ENCODE data around the gene TUSC1.
"Not testable (repeated sequence)": the region's sequence is repeated elsewhere in the genome, so short reads cannot be mapped to it uniquely, and the experiment has no call there.

Gene TUSC1

DNA sequence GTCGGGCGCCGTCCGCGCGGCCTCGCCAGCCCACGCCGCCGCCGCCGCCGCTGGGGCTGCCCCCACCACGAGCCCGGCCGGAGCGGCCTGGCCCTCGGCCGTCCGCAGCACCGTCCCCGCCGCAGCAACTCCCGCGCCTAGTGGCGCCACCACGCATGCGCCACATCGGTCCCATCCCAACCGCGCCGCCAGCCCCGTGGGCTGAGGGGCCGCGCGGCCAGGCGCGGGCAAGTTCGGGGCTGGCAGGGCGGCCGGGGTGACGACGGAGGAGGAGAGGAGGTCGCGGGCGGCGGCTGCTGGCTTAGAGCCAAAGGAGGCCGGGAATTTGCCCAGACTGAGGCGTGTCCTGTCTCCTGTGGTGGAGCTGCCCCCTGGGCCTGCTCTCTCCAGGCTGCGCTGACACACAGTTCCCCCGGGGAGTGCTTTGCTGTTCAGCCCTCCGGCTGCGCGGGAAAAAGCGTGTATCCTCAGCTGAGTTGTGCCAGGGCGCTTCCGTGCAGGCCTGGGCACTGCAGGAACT lies at the start of gene TUSC1:
Gene TUSC1 (minus strand): TSS at position 298 of the 520 bp plus-strand sequence. CDS start 132 bp downstream, at position 166.
- peak; percentile 88 for DNase-seq

DNA sequence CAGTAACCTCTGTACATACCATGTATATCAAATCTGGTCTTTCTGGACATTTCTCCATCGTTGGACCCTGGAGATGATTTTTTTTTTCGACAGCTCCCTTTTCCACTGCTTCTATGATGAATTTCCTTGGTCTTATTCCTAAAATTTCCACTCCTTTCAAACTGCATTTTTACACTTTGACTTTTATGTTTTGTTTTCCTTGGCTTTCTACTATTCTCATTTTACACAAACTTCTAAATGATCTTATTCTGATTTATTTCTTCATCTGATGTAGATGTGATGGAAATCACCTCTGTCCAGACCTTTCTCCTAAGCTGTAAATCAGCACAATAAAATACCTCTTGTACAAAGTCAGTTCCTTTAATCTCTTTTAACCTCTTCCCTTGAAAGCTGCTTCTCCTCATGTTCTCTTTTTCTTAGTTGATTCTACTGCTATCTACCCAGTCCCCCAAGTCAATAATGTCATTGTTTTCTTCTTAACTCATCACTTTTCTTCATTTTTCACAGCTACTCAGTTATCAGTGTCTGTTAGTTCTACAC lies 48.7 kb upstream of the TUSC1 start:
- no peak for DNase-seq

DNA sequence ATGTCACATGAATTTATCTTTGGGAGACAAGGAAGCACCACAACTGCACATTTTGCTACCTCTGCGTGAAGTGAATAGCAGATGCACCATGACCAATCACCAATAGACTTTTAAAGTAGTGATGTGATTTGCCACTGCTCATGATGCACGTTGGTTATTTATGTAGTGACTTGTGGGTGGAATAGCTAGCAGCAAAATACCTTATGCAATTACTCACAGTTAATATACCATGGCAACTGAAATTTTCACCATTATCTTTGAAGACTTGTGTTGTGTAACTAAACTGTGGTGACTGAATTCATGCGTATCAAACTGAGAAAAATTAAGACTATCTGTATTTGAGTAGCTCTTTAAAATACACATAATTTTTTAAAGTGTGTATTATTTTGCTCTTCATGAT lies 46.2 kb upstream of the TUSC1 start:
- no peak for DNase-seq

DNA sequence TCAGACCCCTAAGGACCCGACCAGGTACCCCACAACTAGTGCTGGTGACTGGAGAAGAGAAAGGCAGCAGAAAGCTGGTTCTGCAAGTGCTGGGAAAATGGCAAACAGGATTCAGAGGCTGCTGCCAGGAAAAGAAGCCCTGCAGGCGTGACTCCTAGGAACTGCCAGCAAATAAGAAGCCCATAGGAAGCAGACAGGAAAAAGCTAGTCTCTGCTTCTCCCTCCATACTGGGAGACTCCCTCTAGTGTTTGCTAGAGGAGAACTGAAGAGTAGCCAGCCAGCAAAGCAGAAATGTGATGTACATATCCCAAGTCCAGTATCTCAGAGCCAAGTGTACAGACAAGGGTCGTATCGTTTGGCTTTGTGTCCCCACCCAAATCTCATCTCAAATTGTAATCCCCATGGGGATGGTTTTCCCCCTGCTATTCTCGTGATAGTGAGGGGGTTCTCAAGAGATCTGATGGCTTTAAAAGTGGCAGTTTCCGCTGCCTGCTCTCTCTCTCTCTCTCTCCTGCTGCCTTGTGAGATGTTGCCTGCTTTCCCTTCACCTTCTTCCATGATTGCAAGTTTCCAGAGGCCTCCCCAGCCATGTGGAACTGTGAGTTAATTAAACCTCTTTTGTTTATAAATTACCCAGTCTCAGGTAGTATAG lies 38.1 kb upstream of the TUSC1 start:
- peak; percentile 35 for DNase-seq

DNA sequence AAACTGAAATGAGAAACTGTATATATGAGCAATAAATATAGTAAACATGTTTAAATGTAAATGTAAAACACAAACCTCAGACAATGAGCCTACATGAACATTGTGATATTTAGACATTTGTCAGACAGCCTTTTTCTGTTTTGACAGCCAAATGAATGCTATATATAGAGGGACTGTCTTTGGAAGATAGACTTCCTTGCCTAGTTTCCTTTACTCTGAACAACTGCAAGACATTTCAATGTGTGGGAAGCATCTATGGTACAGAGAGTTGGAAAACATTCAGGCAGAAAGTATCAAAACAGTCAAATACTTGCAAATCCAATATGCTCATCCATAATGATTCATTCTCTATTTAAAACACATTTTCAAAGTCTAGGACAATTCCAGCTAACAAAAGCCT lies 31.7 kb upstream of the TUSC1 start:
- no peak for DNase-seq

DNA sequence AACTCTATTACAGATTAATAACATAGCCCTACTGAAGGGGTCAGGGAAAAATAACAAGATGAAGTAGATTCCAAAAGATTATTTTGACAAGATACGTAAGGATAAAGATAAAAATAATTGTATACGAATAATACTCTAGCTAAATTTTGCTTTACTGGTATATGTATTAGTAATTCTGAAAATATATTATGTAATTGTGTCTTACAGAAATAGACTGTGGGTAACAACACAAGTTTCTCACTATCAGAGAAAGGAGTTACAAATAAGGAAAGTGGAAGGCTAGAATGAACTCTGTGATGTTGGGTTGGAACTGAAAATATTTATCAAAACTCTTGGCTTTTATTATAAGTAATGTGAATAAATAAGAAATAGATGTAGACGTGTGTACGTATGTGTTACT lies 26.6 kb upstream of the TUSC1 start:
- DNase-seq = no peak

GRCh38 chr9:25703701-25704357 lies 25.6 kb upstream of the TUSC1 start:
- no peak for DNase-seq

DNA sequence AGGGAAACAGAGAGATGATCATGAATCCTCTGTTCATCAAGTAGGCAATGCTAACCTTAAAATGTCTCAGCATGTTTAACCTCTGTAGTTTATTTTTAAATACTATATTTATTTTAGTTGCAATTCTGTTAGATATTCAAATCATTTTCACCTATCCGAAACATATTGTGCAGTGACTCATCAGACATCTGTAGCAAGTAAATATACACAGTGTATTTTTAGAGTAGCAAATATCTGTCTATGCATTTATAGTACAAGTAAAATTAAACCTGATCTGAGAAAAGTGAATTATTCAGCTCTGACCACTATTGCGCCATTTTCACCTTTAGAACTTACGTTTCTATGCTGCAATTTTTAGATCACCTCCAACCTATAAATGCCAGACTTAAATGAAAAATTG lies 24.3 kb upstream of the TUSC1 start:
- DNase-seq = no peak

- DNase-seq = not testable (repeated sequence)
Measured at GRCh38 chr9:25700899-25701298, 22.7 kb upstream of the TUSC1 start.

- no peak for DNase-seq
Measured at GRCh38 chr9:25700430-25700829, 22.2 kb upstream of the TUSC1 start.

- no peak for DNase-seq
Measured at GRCh38 chr9:25691786-25692185, 13.5 kb upstream of the TUSC1 start.

DNA sequence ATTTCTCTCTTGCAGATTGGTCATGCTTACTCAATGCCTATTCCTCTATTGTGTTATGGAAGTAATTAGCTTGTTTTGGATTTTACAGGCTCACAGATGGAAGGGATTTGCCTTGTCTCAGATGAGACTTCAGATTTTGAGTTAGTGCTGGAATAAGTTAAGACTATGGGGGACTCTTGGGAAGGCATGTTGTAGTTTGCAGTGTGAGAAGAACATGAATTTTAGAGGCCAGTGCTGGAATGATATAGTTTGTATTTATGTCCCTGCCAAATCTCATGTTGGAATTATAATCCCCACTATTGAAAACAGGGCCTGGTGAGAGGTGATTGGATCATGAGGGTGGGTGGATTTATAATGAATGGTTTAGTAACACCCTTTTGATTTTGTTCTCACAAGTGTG lies 6.1 kb upstream of the TUSC1 start:
- no peak for DNase-seq

- no peak for DNase-seq
Measured at GRCh38 chr9:25681266-25681665, 3.0 kb upstream of the TUSC1 start.

DNA sequence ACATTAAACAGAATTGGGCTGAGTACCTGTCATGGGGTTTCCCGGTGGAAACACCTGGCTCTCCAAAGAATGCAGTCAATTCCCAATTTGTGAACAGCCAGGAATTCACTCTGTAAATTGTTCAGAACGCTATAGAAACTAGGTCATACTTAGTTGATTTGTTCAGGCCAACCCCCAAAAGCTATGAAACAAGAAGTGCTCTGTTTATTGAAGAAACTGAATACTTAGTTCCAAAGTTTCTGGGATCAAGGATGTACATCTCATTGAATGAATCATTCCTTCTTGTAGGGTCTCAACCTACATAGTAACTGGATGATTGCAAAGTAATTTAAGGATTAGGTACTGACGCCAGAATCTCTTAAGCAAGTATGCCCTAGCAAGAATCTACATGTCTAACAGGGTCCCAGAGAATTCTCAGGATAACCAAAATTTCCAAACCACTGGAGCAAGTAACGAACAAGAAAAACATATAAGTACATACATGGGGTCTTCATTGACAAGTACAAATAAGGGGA lies 659 bp upstream of the TUSC1 start:
- DNase-seq = no peak

DNA sequence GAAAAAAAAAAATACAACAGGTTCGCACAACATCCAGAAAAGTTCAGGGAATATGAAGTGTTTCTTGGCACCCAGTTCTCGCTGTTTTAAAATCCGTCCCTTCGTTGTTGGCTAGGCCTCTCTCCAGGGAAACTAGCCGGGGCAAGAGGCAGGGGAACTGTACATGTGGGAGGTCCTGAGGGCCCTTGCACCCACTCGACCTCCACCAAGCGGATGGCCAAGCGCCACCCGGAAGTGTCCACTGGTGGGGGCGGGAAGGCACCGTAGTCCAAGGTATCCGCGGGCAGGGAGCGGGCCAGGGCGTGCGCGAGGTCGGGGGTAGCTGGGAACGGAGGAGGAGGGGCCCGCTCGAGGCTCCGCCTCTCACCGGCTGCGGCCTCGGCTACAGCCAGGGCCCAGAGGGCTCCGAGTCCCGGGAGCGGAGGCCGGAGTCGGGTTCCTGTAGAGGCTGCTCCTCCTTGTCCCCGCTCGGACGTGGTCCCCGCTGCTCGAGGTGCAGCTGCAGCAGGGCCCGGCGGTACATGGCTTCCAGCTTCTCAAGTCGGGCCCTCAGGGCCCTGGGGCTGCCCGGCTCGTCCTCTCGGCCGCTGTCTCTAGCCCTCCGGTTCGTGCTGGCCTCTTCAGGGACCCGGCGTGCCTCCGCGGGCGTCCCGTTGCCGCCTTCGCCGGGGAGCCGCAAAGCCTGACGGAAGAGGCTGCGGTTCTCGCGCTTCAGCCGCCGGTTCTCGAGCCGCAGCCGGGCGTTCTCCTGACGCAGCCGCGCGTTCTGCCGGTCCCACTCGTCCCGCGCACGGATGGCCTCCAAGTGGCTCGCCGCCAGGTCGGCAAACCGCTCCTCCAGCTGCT lies 720 bp downstream of the TUSC1 start:
- peak; percentile 90 for DNase-seq

- DNase-seq = not testable (repeated sequence)
Measured at GRCh38 chr9:25675858-25676257, 2.4 kb downstream of the TUSC1 start.

GRCh38 chr9:25658571-25658970 lies 19.7 kb downstream of the TUSC1 start:
- no peak for DNase-seq

DNA sequence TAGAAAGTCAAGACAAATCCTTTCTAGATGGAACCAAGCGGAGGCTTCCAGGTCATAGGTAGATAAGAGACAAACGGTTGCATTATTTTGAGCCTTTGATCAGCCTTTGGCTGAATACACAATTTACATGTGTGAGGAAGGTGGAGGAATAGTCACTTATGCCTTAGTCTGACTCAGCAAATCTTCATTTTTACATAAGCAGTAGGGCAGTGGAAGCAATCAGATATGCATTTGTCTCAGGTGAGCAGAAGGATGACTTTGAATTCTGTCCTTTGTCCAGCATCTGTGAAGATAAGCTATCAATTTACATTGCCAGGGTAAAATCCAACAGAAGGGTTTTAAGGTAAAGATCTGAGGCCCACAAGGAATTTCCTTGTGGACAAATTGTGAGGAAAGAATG lies 23.8 kb downstream of the TUSC1 start:
- DNase-seq = no peak

- DNase-seq = no peak
Measured at GRCh38 chr9:25648116-25648515, 30.1 kb downstream of the TUSC1 start.

- DNase-seq = no peak
Measured at GRCh38 chr9:25636026-25636425, 42.2 kb downstream of the TUSC1 start.

GRCh38 chr9:25629231-25629630 lies 49.0 kb downstream of the TUSC1 start:
- no peak for DNase-seq
